GM10266 (cell line): ENCODE results near the gene TPH2.

Source experiments
- DNase-seq: peaks from one replicate; pipeline ENCODE4 v3.0.0; 2012; ENCODE audit errors: extremely low spot score
- TF ChIP-seq, protein P1 (sequence below): IDR thresholded peaks from 2 replicates; pipeline ENCODE4 v1.5.1; 2012; ENCODE audit warnings: mild to moderate bottlenecking, low read depth; ENCODE audit not compliant: control insufficient read depth, insufficient read depth; ENCODE audit errors: missing control alignments

The TPH2 gene

DNA sequence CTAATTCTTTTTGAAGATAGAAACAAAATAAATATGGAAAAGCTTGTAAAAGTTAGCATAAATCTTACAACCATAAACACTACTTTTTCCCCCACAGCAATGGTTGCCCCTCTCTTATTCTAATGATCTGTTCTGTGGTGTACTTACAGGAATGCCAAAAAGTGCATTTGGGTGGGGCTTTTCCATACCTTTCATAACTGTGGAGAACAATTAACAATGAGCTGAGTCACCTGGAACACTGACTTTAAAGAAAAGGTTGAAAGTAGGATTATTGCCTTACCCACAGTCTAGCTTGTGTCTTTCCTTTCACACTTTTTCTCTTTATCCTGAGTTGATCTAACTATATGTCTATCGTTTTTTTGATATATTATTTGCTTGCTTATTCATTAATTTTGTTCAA, 86.9 kb downstream of the TPH2 start:
- DNase-seq: no peak
- TF ChIP-seq, protein P1, sequence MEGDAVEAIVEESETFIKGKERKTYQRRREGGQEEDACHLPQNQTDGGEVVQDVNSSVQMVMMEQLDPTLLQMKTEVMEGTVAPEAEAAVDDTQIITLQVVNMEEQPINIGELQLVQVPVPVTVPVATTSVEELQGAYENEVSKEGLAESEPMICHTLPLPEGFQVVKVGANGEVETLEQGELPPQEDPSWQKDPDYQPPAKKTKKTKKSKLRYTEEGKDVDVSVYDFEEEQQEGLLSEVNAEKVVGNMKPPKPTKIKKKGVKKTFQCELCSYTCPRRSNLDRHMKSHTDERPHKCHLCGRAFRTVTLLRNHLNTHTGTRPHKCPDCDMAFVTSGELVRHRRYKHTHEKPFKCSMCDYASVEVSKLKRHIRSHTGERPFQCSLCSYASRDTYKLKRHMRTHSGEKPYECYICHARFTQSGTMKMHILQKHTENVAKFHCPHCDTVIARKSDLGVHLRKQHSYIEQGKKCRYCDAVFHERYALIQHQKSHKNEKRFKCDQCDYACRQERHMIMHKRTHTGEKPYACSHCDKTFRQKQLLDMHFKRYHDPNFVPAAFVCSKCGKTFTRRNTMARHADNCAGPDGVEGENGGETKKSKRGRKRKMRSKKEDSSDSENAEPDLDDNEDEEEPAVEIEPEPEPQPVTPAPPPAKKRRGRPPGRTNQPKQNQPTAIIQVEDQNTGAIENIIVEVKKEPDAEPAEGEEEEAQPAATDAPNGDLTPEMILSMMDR: no peak

DNA sequence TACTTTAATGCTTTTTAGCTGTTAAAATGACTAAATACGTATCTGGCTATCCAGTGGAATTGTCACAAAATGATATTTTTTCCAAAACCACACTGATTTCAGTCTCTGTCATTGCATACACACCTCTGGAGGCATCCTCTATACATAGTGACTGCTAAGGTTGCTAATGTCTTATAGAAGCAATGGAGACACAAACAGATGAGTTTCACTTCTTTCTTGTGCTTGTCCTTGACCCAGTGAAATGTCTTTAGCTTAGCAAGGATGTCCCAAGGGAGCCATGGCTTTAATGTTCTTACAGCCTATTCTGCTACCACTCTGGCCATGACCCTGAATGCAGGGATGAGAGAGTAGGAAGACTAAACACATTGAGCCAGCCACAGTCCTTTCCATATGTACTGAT, 90.3 kb downstream of the TPH2 start:
- no peak for DNase-seq
- TF ChIP-seq, protein P1: no peak

DNA sequence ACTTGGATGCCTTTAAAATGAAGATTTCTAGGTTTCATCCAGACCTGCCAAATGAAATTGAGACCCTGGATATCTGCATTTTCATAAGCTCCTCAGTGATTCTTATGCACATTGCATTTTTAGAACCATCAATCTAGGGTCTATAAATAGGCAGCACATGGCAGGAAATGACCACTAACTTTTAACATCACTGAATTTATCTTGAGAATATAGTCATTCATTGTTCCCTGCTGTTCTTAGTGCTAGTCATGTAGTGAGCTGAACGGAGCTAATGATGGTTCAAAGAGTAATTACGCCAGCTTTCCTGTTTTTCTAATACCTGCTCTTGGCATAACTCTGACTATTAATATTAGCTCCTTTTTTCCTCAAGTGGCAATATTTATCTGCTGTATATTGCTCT, 91.6 kb downstream of the TPH2 start:
- TF ChIP-seq, protein P1: no peak
- no peak for DNase-seq

DNA sequence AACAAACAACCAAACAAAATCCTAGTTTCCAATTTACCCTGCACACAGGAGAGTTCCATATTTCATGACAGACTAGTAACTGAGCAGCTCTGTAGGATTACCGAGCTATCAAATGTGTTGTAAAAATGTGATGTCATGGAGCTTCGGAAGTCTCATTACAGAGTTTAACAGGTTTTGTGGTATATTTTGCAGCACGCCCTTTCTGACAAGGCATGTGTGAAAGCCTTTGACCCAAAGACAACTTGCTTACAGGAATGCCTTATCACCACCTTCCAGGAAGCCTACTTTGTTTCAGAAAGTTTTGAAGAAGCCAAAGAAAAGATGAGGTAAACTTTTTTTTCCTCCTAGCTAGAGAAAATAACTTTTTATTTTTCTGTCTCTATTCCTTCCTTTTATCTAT, 92.4 kb downstream of the TPH2 start:
- TF ChIP-seq, protein P1: no peak
- DNase-seq: no peak

DNA sequence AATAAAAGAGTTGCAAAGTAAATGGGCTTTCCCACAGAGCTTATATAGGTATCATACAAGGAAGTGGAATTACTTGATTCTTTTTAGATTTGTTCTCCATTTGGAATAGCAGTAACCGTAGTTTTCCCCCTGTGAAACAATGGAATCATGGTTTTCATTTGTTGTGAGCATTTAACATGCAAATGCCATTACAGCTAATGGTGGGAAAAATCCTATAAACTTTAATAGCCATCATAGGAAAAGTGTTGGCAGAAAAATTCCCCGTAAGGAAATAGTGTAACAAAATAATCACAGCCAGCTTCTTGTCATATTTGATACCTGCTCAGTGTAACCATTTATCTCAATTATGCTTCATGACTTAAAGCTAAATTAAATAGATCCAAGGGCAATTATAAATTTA, 95.3 kb downstream of the TPH2 start:
- TF ChIP-seq, protein P1: no peak
- DNase-seq: no peak

DNA sequence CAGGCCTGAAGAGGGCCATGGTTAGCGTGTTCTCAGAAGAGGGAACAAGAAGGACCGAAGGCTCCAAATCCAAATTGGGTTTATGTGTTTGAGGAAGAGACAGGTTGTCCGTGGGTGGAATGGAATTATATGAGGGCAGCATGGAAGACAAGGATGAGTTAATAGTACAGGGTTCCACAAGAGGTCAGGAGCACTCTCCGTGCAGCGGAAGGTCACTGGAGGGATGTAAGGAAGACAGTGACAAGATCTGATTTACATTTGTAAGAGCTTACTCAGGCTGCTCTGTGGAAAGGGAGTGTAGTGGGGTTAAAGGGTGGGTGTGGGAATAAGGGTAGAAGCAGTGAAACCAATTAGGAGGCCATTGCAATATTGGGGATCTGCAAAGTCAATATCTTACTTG, 97.0 kb downstream of the TPH2 start:
- DNase-seq: no peak
- TF ChIP-seq, protein P1: no peak

DNA sequence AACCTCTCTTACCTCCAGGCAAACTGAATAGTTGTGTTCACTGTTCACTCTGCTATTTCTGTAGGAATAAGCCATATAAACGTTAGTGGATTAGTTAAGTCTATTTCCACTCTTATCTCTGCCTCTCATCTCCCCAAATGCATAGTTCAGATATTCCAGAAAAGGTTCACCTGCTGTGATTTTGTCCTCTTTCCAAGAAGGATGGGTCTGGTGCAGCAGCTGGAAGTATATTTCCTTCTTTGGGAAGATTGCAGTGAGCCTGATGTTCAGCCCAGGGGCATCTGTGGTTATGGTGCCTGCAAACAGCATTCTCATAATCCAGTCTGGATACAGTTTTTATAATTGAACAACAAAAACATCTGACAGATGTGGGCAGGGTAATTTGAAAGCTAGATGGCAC, 97.7 kb downstream of the TPH2 start:
- no peak for DNase-seq

More for the DNA sequence above, 97.7 kb downstream of the TPH2 start:
- TF ChIP-seq, protein P1: no peak
